B cell (primary cell): ENCODE data around the gene FUT7. TPM values are rescaled to one million over a fixed set of nuclear protein-coding genes. Genes with fewer than 3 reads are reported as not detected.

Experiments used
- ATAC-seq: fragments of 200-7000 bp; cut with Tn5 transposase; one replicate; pipeline ENCODE4 v1.10.0; 2021; ENCODE audit warnings: low read depth, mild to moderate bottlenecking, moderate number of reproducible peaks, moderate library complexity
- CTCF ChIA-PET: fragments of 350-600 bp; sonication (Branson Sonifier 250); formaldehyde crosslinking; loops from one replicate; lab custom pipeline; 2021; ENCODE audit warnings: antibody characterized with exemption, inconsistent platforms; lab: Charles Lee
- POLR2A ChIA-PET: fragments of 350-600 bp; sonication (Branson Sonifier 250); formaldehyde crosslinking; loops from one replicate; lab custom pipeline; 2021; ENCODE audit warnings: antibody characterized with exemption; lab: Charles Lee
- DNase-seq: peaks from one replicate; pipeline ENCODE4 v3.0.0; 2013
- H2AFZ ChIP-seq: 2 replicates; pipeline ENCODE4 v1.6.1; 2012; ENCODE audit warnings: mild to moderate bottlenecking, low read depth, low read length; ENCODE audit not compliant: insufficient read depth, poor library complexity, severe bottlenecking
- H3K27ac ChIP-seq, 2 donors: 1 replicate in 1 of 2; 2 replicates in 1 of 2; pipeline ENCODE4 v1.5.1; 2012 to 2013; ENCODE audit warnings: low read length in 2 of 2, mild to moderate bottlenecking in 2 of 2, moderate library complexity in 1 of 2
- H3K27me3 ChIP-seq, 4 experiments: fragments of 200-600 bp in 1 of 4; sonication (generic) in 1 of 4; replicated peaks in 1 of 4; 1 replicate in 2 of 4; 2 replicates in 2 of 4; pipeline versions ENCODE4 v1.6.1 to v1.7.0; 2013 to 2016; ENCODE audit warnings: low read length in 3 of 4, mild to moderate bottlenecking in 2 of 4, mixed read lengths in 1 of 4, moderate library complexity in 1 of 4; ENCODE audit not compliant: insufficient read depth in 4 of 4, control insufficient read depth in 3 of 4; ENCODE audit errors: control extremely low read depth in 1 of 4
- H3K36me3 ChIP-seq, 2 experiments: replicated peaks in 1 of 2; 1 replicate in 1 of 2; 2 replicates in 1 of 2; pipeline versions ENCODE4 v1.6.1 to v1.7.1; 2013; ENCODE audit warnings: low read length in 1 of 2; ENCODE audit not compliant: insufficient read depth in 2 of 2, control insufficient read depth in 1 of 2; ENCODE audit errors: control extremely low read depth in 1 of 2, extremely low read depth in 1 of 2
- H3K4me1 ChIP-seq, 2 donors: fragments of 200-600 bp in 1 of 2; sonication (generic) in 1 of 2; 1 replicate in 1 of 2; 2 replicates in 1 of 2; pipeline versions ENCODE4 v1.5.1 to v1.6.1; 2013 to 2017; ENCODE audit warnings: low read length in 2 of 2; ENCODE audit not compliant: control insufficient read depth in 2 of 2, insufficient read depth in 2 of 2
- H3K4me2 ChIP-seq: replicated peaks from 2 replicates; pipeline ENCODE3; 2012; ENCODE audit warnings: mild to moderate bottlenecking, low read depth, low read length; ENCODE audit not compliant: poor library complexity, severe bottlenecking
- H3K4me3 ChIP-seq, 5 experiments: fragments of 200-600 bp in 1 of 5; sonication (generic) in 1 of 5; 1 replicate in 3 of 5; 2 replicates in 2 of 5; pipeline versions ENCODE4 v1.5.1 to v1.7.0; 2011 to 2016; ENCODE audit warnings: low read length in 4 of 5, mild to moderate bottlenecking in 4 of 5, low read depth in 2 of 5, control low read depth in 1 of 5, moderate library complexity in 1 of 5; ENCODE audit not compliant: insufficient read depth in 1 of 5; ENCODE audit errors: control extremely low read depth in 1 of 5, extremely low read depth in 1 of 5
- H3K79me2 ChIP-seq: fragments of 200-600 bp; sonication (generic); one replicate; pipeline ENCODE4 v1.6.0; 2016; ENCODE audit warnings: low read length; ENCODE audit not compliant: control insufficient read depth, insufficient read depth
- H3K9ac ChIP-seq: fragments of 200-600 bp; sonication (generic); 2 replicates; pipeline ENCODE4 v1.6.1; 2017; ENCODE audit warnings: mild to moderate bottlenecking, low read length, moderate library complexity
- H3K9me3 ChIP-seq, 3 donors: one replicate each; pipeline versions ENCODE4 v1.6.1 to v1.7.1; 2013; ENCODE audit warnings: low read length in 2 of 3; ENCODE audit not compliant: control insufficient read depth in 2 of 3, insufficient read depth in 1 of 3; ENCODE audit errors: control extremely low read depth in 1 of 3
- H4K20me1 ChIP-seq: 2 replicates; pipeline ENCODE4 v1.6.0; 2012; ENCODE audit warnings: mild to moderate bottlenecking, low read length; ENCODE audit not compliant: insufficient read depth, control insufficient read depth, poor library complexity, severe bottlenecking
- H3K27ac Mint-ChIP-seq: one replicate; pipeline ENCODE4 v1.8.0; 2021; ENCODE audit warnings: mixed read lengths
- H3K27me3 Mint-ChIP-seq: one replicate; pipeline ENCODE4 v1.8.0; 2021; ENCODE audit warnings: mixed read lengths
- H3K4me1 Mint-ChIP-seq: one replicate; pipeline ENCODE4 v1.8.0; 2021; ENCODE audit warnings: mixed read lengths
- H3K4me3 Mint-ChIP-seq: one replicate; pipeline ENCODE4 v1.8.0; 2021; ENCODE audit warnings: mixed read lengths
- H3K9me3 Mint-ChIP-seq: one replicate; pipeline ENCODE4 v1.8.0; 2022; ENCODE audit warnings: mixed read lengths; ENCODE audit not compliant: insufficient read depth
- CTCF ChIP-seq: fragments of 200-600 bp; IDR thresholded peaks from one replicate; pipeline ENCODE4 v1.8.0; 2022; ENCODE audit warnings: antibody characterized with exemption, mild to moderate bottlenecking
- EZH2 ChIP-seq: IDR thresholded peaks from 2 replicates; pipeline ENCODE4 v1.6.1; 2012; ENCODE audit warnings: borderline replicate concordance, low read depth, mild to moderate bottlenecking, moderate library complexity, low read length; ENCODE audit not compliant: insufficient read depth, poor library complexity, severe bottlenecking
- WGBS: methylation state at CpG from one replicate; pipeline ENCODE4 v1.1.5; 2013; ENCODE audit warnings: missing lambda C conversion rate; ENCODE audit not compliant: insufficient coverage; 5-methylcytosine and 5-hydroxymethylcytosine counted together
- intact Hi-C: fragments of 100-400 bp; cut with micrococcal nuclease; formaldehyde crosslinking; loops from one replicate; pipeline ENCODE4 v1.10.0; 2022
- polyA plus RNA-seq: library from polyadenylated mRNA; depleted of rRNA; stranded (reverse); fragments of >200 nt; gene quantifications from 2 replicates; pipeline ENCODE4 v1.2.3, GENCODE V29; 2012
- total RNA-seq, 2 donors: library from RNA; stranded (reverse); fragments of 120-200 nt in 1 of 2; gene quantifications; 1 replicate in 1 of 2; 2 replicates in 1 of 2; pipeline versions ENCODE4 v1.2.3 to v1.2.4, GENCODE V29; 2013 to 2022

The FUT7 gene
- total and polyA plus RNA-seq, 2 donors (not counting 1 experiment from before 2014, with no cell fraction given), result 7.3 to 8.2 TPM

DNA sequence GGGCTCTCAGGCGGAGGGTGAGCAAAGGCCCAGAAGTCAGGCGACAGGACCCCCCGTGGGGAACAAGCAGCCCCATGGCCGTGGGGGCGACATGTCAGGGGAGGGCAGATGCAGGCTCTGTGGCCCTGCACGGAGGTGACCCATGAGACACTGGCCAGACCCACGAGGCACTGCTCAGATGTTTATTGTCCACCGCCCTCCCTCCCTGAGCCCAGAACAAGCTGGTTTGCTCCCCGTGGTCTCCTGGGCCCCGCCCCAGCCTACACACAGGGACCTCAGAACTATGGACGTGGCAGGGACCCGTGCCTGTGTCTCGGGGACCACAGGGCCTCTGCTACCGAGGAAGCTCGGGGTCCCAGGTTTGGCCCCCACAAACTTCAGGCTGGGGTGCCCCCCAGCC, 1.9 kb downstream of the FUT7 start:
- peak overlapping the region; percentile 54 for H2AFZ ChIP-seq
- H3K27me3 ChIP-seq, result no peaks in the 10 kb centered on the region
- peak overlapping the region; percentile 29 to 71 for H3K27ac ChIP-seq
- TF ChIP-seq CTCF, result no peak
- POLR2A ChIA-PET, result interaction anchor here (0.6 to 3.0 kb wide), 10 partner anchors 9 to 284 kb away, joined by 3 to 19 read pairs (median 3); partner anchors contain the start of genes CLIC3 and PAXX
- peaks cover 68 to 85% of the 10 kb centered on the region in 2 donors for H3K4me1 ChIP-seq
- peak overlapping the region; percentile 90 for H3K4me3 Mint-ChIP-seq
- peaks cover 0 to 7% (median 0%) of the 10 kb centered on the region in 3 donors for H3K9me3 ChIP-seq
- no peak for ATAC-seq
- no peaks in the 10 kb centered on the region for H3K27me3 Mint-ChIP-seq
- peaks cover 73% of the 10 kb centered on the region for H3K4me1 Mint-ChIP-seq
- intact Hi-C loops, result loop anchor here (5.0 kb wide), 1 partner anchor 42 kb away; the partner anchor contains the start of gene SAPCD2
- H3K36me3 ChIP-seq, result no peaks in the 10 kb centered on the region
- H4K20me1 ChIP-seq, result peaks cover 11% of the 10 kb centered on the region
- H3K9me3 Mint-ChIP-seq, result no peaks in the 10 kb centered on the region
- WGBS, result 33% methylated on average over 12 of the region's 15 CpGs
- peak overlapping the region; percentile 92 for H3K27ac Mint-ChIP-seq
- H3K9ac ChIP-seq, result peak overlapping the region; percentile 70
- peaks cover 12% of the 10 kb centered on the region for H3K79me2 ChIP-seq
- H3K4me3 ChIP-seq, result peak overlapping the region in 4 of 5 experiments; percentile 31 to 77 (median 65)
- H3K4me2 ChIP-seq, result peak overlapping the region; percentile 100
- no peak for DNase-seq
- CTCF ChIA-PET, result interaction anchor here (0.7 to 5.9 kb wide), 37 partner anchors 8 to 264 kb away, joined by 3 to 49 read pairs (median 5); partner anchors contain the start of genes AJM1, C8G, CLIC3 and CYSRT1

GRCh38 chr9:137029058-137029936, 2.6 kb downstream of the FUT7 start:
- POLR2A ChIA-PET, result interaction anchor here (0.6 to 3.0 kb wide), 11 partner anchors 18 to 410 kb away, joined by 3 to 19 read pairs (median 3); partner anchors contain the start of genes CLIC3 and PAXX
- DNase-seq (peak; percentile 85), ATAC-seq (peak; percentile 31)
- intact Hi-C loops, result loop anchor here (1.0 to 2.0 kb wide), 2 partner anchors 36 to 242 kb away; partner anchors contain the start of gene PAXX
- Histone ChIP-seq H3K9me3 (peaks cover 0 to 7% (median 0%) of the 10 kb centered on the region in 3 donors), H3K4me2 (peak overlapping the region; percentile 100), H3K9ac (peak overlapping the region; percentile 70), H3K79me2 (peaks cover 12% of the 10 kb centered on the region), H3K4me3 (peak overlapping the region; percentile 4 to 77 (median 66)), H3K27ac (peak overlapping the region in 1 of 2 donors; percentile 71), H4K20me1 (peaks cover 11% of the 10 kb centered on the region), H3K36me3 (no peaks in the 10 kb centered on the region), H2AFZ (peak overlapping the region; percentile 25), H3K4me1 (peaks cover 61 to 78% of the 10 kb centered on the region in 2 donors), H3K27me3 (no peaks in the 10 kb centered on the region)
- CTCF ChIA-PET, result interaction anchor here (0.6 to 5.9 kb wide), 44 partner anchors 9 to 263 kb away, joined by 3 to 49 read pairs (median 5); partner anchors contain the start of genes AJM1, C8G, CLIC3 and CYSRT1
- TF ChIP-seq CTCF (peak; percentile 87), EZH2 (no peak)
- H3K4me1 Mint-ChIP-seq, result peaks cover 66% of the 10 kb centered on the region
- H3K27me3 Mint-ChIP-seq, result no peaks in the 10 kb centered on the region
- peak overlapping the region; percentile 92 for H3K27ac Mint-ChIP-seq
- WGBS, result 8% methylated on average over 11 of the region's 19 CpGs
- H3K9me3 Mint-ChIP-seq, result no peaks in the 10 kb centered on the region
- peak overlapping the region; percentile 90 for H3K4me3 Mint-ChIP-seq
